ENCODE measurements around the gene DBX2.
"Not testable (repeated sequence)": the region's sequence is repeated elsewhere in the genome, so short reads cannot be mapped to it uniquely, and the experiment has no call there.

DBX2 gene

GRCh38 chr12:45050751-45051571, at the start of gene DBX2:
DBX2 (minus strand) TSS chr12:45051099; CDS start chr12:45050927, 172 bp downstream.
- DNase-seq = no peak

GRCh38 chr12:45098766-45099165, 47.9 kb upstream of the DBX2 start:
- no peak for DNase-seq

GRCh38 chr12:45095417-45095816, 44.5 kb upstream of the DBX2 start:
- not testable (repeated sequence) for DNase-seq

GRCh38 chr12:45093051-45093450, 42.2 kb upstream of the DBX2 start:
- no peak for DNase-seq

GRCh38 chr12:45089411-45090075, 38.6 kb upstream of the DBX2 start:
- no peak for DNase-seq

- DNase-seq = no peak
These were observed 37.7 kb upstream of the DBX2 start for GRCh38 chr12:45088608-45089007.

GRCh38 chr12:45084248-45084647, 33.3 kb upstream of the DBX2 start:
- DNase-seq = not testable (repeated sequence)

GRCh38 chr12:45077251-45077650, 26.4 kb upstream of the DBX2 start:
- DNase-seq = no peak

- DNase-seq = no peak
These were observed 25.6 kb upstream of the DBX2 start for GRCh38 chr12:45076417-45077026.

GRCh38 chr12:45075587-45076282, 24.8 kb upstream of the DBX2 start:
- no peak for DNase-seq

- DNase-seq = no peak
These were observed 14.3 kb upstream of the DBX2 start for GRCh38 chr12:45065125-45065626.

GRCh38 chr12:45060976-45061375, 10.1 kb upstream of the DBX2 start:
- DNase-seq = no peak

GRCh38 chr12:45051572-45052125, 750 bp upstream of the DBX2 start:
- no peak for DNase-seq

- no peak for DNase-seq
These were observed 768 bp downstream of the DBX2 start for GRCh38 chr12:45049912-45050750.

GRCh38 chr12:45042599-45042998, 8.3 kb downstream of the DBX2 start:
- no peak for DNase-seq

GRCh38 chr12:45040977-45041376, 9.9 kb downstream of the DBX2 start:
- DNase-seq = no peak

- no peak for DNase-seq
These were observed 11.1 kb downstream of the DBX2 start for GRCh38 chr12:45039757-45040156.

- no peak for DNase-seq
These were observed 16.0 kb downstream of the DBX2 start for GRCh38 chr12:45034861-45035265.

- DNase-seq = no peak
These were observed 33.0 kb downstream of the DBX2 start for GRCh38 chr12:45017916-45018315.

- no peak for DNase-seq
These were observed 36.5 kb downstream of the DBX2 start for GRCh38 chr12:45014396-45014795.

GRCh38 chr12:45012749-45013148, 38.1 kb downstream of the DBX2 start:
- DNase-seq = no peak

GRCh38 chr12:45010059-45010458, 40.8 kb downstream of the DBX2 start:
- no peak for DNase-seq

All from amniotic stem cell (primary cell).